Endodermal cell (in vitro differentiated cells): Measurements from ENCODE around the gene VPS72. TPM values are rescaled to one million over a fixed set of nuclear protein-coding genes. Genes with fewer than 3 reads are reported as not detected.

Experiments
- DNase-seq: peaks from one replicate; pipeline ENCODE4 v3.0.0-alpha.2; 2017
- H3K27ac ChIP-seq: 2 replicates; pipeline ENCODE4 v1.5.1; 2013; ENCODE audit warnings: mild to moderate bottlenecking, low read depth, low read length, moderate library complexity
- H3K27me3 ChIP-seq: 2 replicates; pipeline ENCODE4 v1.6.1; 2013; ENCODE audit warnings: mild to moderate bottlenecking, low read length, moderate library complexity; ENCODE audit not compliant: insufficient read depth, control insufficient read depth, poor library complexity, severe bottlenecking
- H3K36me3 ChIP-seq: 2 replicates; pipeline ENCODE4 v1.7.0; 2013; ENCODE audit warnings: mild to moderate bottlenecking, low read length, moderate library complexity; ENCODE audit not compliant: control insufficient read depth, insufficient read depth
- H3K4me1 ChIP-seq: one replicate; pipeline ENCODE4 v1.7.0; 2013; ENCODE audit warnings: low read length; ENCODE audit not compliant: control insufficient read depth, insufficient read depth
- H3K4me3 ChIP-seq: 2 replicates; pipeline ENCODE4 v1.5.1; 2013; ENCODE audit warnings: mild to moderate bottlenecking, low read length, moderate library complexity
- H3K9ac ChIP-seq: 2 replicates; pipeline ENCODE4 v1.6.1; 2013; ENCODE audit warnings: mild to moderate bottlenecking, low read length, moderate library complexity; ENCODE audit not compliant: poor library complexity, severe bottlenecking; ENCODE audit errors: extremely low read depth
- H3K9me3 ChIP-seq: 2 replicates; pipeline ENCODE4 v1.6.1; 2013; ENCODE audit warnings: mild to moderate bottlenecking, low read length, moderate library complexity; ENCODE audit not compliant: control insufficient read depth
- H3K27ac Mint-ChIP-seq: 2 replicates; pipeline ENCODE4 v1.8.0; 2020; ENCODE audit warnings: mixed read lengths
- H3K27me3 Mint-ChIP-seq: 2 replicates; pipeline ENCODE4 v1.8.0; 2021; ENCODE audit warnings: mild to moderate bottlenecking, mixed read lengths; ENCODE audit not compliant: insufficient read depth
- H3K36me3 Mint-ChIP-seq: 2 replicates; pipeline ENCODE4 v1.8.0; 2020; ENCODE audit warnings: low read depth, mixed read lengths
- H3K4me1 Mint-ChIP-seq: 2 replicates; pipeline ENCODE4 v1.8.0; 2020; ENCODE audit warnings: mixed read lengths
- H3K4me3 Mint-ChIP-seq: 2 replicates; pipeline ENCODE4 v1.8.0; 2020; ENCODE audit warnings: mild to moderate bottlenecking, moderate library complexity, mixed read lengths
- H3K9me3 Mint-ChIP-seq: 2 replicates; pipeline ENCODE4 v1.8.0; 2020; ENCODE audit warnings: mild to moderate bottlenecking, mixed read lengths
- WGBS, 2 experiments: methylation state at CpG; one replicate each; pipeline versions ENCODE4 v1.1.5 to v1.1.7; 2013; ENCODE audit warnings: missing lambda C conversion rate in 2 of 2, mixed read lengths in 1 of 2; ENCODE audit not compliant: insufficient coverage in 1 of 2, insufficient read length in 1 of 2; 5-methylcytosine and 5-hydroxymethylcytosine counted together
- total RNA-seq, 2 donors: library from RNA; stranded (reverse); fragmentation: NEBNext Ultra II Directional in 1 of 2; extraction: Animal tissue kit (Norgen Biotek cat#: 25700) in 1 of 2; gene quantifications; 2 replicates in 1 of 2; 3 replicates in 1 of 2; pipeline ENCODE4 v1.2.1, GENCODE V29; 2021
- TF ChIP-seq, protein P1 (sequence below): fragments of 200-600 bp; sonication (generic); conservative IDR thresholded peaks from 2 replicates; pipeline ENCODE4 v1.5.0; 2021; ENCODE audit warnings: antibody characterized with exemption, mild to moderate bottlenecking

VPS72 gene
- total RNA-seq, 2 donors from 2014 or later = 79.4 to 103 TPM

DNA sequence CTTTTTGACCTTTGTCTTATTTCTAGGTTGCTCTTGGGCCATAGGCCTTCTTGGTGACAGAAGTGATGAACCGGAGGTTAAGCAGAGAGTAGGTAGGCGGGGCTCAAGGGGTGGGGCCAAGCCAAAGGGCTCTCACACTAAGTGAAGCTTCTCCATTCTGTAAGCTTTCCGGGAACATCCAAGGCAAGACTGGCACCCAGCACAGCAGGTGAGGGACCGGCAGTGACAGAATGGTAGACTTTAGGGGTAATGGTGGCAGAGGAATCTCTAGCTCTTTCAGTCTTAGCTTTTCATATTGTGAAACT lies 33.5 kb downstream of the VPS72 start, which contains the start of gene TNFAIP8L2:
Gene TNFAIP8L2, plus strand, starts transcription at position 135 of the 305 bp plus-strand sequence. CDS start 2,049 bp downstream, outside the sequence.
- H3K9ac ChIP-seq = no peak within 1 kb of the TSS
- Mint-ChIP-seq H3K36me3 (peaks cover 26% of the 10 kb centered on the region), H3K27me3 (no peaks in the 10 kb centered on the region), H3K9me3 (no peaks in the 10 kb centered on the region), H3K4me3 (no peak within 1 kb of the TSS), H3K27ac (no peak within 1 kb of the TSS), H3K4me1 (peaks cover 2% of the 10 kb centered on the region)
- TF ChIP-seq, protein P1, sequence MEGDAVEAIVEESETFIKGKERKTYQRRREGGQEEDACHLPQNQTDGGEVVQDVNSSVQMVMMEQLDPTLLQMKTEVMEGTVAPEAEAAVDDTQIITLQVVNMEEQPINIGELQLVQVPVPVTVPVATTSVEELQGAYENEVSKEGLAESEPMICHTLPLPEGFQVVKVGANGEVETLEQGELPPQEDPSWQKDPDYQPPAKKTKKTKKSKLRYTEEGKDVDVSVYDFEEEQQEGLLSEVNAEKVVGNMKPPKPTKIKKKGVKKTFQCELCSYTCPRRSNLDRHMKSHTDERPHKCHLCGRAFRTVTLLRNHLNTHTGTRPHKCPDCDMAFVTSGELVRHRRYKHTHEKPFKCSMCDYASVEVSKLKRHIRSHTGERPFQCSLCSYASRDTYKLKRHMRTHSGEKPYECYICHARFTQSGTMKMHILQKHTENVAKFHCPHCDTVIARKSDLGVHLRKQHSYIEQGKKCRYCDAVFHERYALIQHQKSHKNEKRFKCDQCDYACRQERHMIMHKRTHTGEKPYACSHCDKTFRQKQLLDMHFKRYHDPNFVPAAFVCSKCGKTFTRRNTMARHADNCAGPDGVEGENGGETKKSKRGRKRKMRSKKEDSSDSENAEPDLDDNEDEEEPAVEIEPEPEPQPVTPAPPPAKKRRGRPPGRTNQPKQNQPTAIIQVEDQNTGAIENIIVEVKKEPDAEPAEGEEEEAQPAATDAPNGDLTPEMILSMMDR = no peak
- 77 to 89% methylated on average over 3 to 4 of the region's 4 CpGs for WGBS, 2 experiments
- H3K4me3 ChIP-seq = no peak within 1 kb of the TSS
- no peaks in the 10 kb centered on the region for H3K27me3 ChIP-seq
- H3K36me3 ChIP-seq = peaks cover 38% of the 10 kb centered on the region
- no peaks in the 10 kb centered on the region for H3K9me3 ChIP-seq
- H3K27ac ChIP-seq = no peak within 1 kb of the TSS
- peak; percentile 63 for DNase-seq
- no peaks in the 10 kb centered on the region for H3K4me1 ChIP-seq

DNA sequence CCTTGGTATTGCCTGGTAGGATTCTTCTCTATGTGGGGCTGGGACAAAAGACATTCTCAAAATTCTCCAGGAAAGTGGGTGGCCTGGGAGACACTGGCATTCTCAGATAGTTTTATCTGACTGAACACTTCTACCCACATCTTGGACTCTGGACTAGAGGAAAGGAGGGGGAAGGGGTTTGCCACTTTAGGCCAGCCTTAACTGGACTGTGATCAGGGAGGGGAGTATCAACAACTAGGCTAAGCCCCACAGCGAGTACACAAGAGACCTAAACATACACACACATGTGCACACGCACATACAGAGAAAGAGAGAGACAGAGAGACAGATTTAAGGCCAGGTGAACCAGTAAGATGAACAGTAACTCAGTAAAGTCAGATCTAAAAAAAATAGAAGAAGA lies 42.3 kb downstream of the VPS72 start:
- 82 to 100% methylated on average over 1 to 2 of the region's 2 CpGs for WGBS, 2 experiments
- peak overlapping the region; percentile 92 for H3K4me3 ChIP-seq
- no peak overlapping the region for H3K9ac ChIP-seq
- H3K36me3 Mint-ChIP-seq = no peaks in the 10 kb centered on the region
- DNase-seq = no peak
- no peaks in the 10 kb centered on the region for H3K9me3 Mint-ChIP-seq
- peaks cover 27% of the 10 kb centered on the region for H3K4me1 Mint-ChIP-seq
- no peaks in the 10 kb centered on the region for H3K36me3 ChIP-seq
- H3K27ac ChIP-seq = no peak overlapping the region
- no peaks in the 10 kb centered on the region for H3K27me3 ChIP-seq
- H3K4me3 Mint-ChIP-seq = no peak overlapping the region
- peaks cover 11% of the 10 kb centered on the region for H3K27me3 Mint-ChIP-seq
- no peaks in the 10 kb centered on the region for H3K4me1 ChIP-seq
- TF ChIP-seq, protein P1 = no peak
- H3K27ac Mint-ChIP-seq = no peak overlapping the region
- no peaks in the 10 kb centered on the region for H3K9me3 ChIP-seq

DNA sequence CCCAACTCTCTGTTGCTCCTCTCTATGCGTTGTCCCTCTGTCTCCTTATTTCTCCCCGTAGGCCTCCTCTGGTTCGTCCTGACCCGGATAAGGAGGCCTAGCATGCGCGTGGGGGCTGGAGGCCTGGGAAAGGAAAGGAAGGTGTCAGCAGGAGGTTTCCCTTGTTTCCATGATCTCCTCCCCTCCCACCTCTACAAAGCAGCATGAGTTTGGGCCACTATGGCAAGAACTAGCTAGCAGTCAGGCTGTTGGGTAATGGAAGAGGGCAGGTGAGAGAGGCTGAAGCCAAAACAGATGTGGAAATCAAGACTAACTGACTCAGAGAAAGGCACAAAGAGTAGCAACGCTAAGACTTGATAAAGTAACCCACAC lies 42.9 kb downstream of the VPS72 start:
- H3K9me3 Mint-ChIP-seq = no peaks in the 10 kb centered on the region
- TF ChIP-seq, protein P1 = no peak
- peak overlapping the region; percentile 85 for H3K4me3 Mint-ChIP-seq
- H3K36me3 Mint-ChIP-seq = no peaks in the 10 kb centered on the region
- 17% methylated on average over 7 of the region's 7 CpGs; no CpG with 5 or more reads in 1 of the 2 experiments for WGBS, 2 experiments
- Histone ChIP-seq H3K9me3 (no peaks in the 10 kb centered on the region), H3K27ac (no peak overlapping the region), H3K36me3 (peaks cover 3% of the 10 kb centered on the region), H3K4me3 (peak overlapping the region; percentile 92), H3K4me1 (no peaks in the 10 kb centered on the region), H3K9ac (peak overlapping the region; percentile 51), H3K27me3 (no peaks in the 10 kb centered on the region)
- H3K27ac Mint-ChIP-seq = no peak overlapping the region
- H3K27me3 Mint-ChIP-seq = peaks cover 11% of the 10 kb centered on the region
- no peak for DNase-seq
- peaks cover 27% of the 10 kb centered on the region for H3K4me1 Mint-ChIP-seq
